Stimulated activated CD8-positive, alpha-beta memory T cell treated with anti-CD3 and anti-CD28 coated beads, Interleukin-7, amount 100 ng/mL, for 1 hour (primary cell): ENCODE data around the gene C18orf32.
"Not testable (repeated sequence)": the region's sequence is repeated elsewhere in the genome, so short reads cannot be mapped to it uniquely, and the experiment has no call there.

ENCODE experiments used
- DNase-seq, 2 donors: peaks; one replicate each; pipeline ENCODE4 v3.0.0-alpha.2; 2020; ENCODE audit warnings: low read depth in 2 of 2

The C18orf32 gene

DNA sequence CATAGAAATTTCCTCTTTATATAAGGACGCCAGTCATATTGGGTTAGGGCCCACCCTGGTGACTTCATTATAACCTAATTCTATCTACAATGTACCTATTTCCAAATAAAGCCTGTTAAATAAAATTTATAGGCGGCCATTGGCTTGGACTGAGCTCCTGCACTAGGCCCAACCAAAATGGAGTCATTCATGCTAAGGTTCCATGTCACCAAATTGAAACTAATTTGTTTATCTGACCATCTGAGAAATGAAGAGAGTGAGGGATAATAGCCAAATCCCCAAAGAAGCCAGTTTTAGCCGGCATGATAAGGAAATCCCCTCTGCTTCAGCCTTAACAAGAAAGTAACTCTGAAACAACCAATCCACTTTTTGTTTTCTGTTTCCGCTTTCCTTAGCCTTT, 19.4 kb downstream of the C18orf32 start:
- DNase-seq, result no peak

DNA sequence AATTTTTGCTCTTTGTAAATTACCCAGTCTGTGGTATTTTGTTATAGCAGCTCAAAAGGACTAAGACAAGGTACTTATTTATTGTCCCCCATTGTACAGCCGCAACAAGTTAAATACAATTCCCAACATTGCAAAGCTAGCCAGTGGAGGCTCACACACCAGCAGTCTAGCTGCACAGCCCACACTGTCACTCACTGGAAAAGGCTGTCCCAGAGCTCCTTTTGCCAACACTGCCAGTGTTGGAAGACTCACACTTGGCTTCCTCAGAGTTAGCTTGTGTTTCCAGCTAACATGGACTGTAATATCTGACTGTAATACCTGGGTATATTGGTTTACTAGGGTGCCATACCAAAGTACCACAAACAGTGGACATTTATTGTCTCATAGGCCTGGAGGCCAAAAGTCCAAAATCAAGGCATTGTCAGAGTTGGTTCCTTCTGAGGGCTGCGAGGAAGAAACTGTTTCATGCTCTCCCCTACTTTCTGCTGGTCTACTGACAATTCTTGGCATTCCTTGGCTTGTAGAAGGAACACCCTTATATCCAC, 19.9 kb downstream of the C18orf32 start:
- DNase-seq, result no peak

DNA sequence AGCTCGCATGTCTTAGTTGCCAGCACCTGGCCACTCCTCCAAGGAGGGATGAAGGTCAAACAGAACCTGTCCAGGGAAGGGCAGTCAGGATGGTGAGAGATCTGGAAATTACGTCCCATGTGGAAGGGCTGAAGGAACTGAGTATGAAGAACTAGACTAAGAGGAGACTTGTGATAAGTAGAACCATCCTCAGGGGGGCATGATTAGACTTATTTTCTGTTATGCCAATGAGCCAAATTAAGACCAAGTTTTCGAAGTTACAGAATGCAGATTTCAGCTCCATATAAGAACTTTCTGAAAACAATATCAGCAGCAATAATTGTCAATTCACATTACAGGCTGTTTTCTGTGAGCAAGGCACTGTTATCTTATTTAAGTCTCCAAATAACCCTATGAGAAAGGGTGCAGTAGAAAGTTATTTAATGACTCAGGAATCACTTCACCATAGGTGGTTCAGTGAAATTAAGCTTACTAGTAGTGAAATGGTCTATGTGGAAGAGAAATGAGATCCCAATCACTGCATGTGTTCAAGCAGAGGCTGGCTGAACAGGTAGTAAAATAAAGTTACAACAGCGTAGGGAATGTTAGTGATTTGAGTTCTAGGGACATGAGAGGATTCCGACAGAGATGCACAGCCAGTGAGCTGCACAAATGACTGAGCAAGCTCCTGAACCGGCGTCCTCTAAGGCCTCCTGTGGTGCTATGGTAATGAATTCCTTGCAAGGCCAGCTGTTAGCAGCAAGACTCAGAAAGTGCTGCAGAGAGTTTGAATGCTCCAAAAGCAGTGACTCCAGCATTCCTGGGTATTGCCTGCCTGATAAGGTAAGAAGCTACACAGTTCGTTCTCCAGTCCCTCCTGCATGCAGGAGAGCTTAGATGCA, 22.1 kb downstream of the C18orf32 start:
- DNase-seq, result no peak

DNA sequence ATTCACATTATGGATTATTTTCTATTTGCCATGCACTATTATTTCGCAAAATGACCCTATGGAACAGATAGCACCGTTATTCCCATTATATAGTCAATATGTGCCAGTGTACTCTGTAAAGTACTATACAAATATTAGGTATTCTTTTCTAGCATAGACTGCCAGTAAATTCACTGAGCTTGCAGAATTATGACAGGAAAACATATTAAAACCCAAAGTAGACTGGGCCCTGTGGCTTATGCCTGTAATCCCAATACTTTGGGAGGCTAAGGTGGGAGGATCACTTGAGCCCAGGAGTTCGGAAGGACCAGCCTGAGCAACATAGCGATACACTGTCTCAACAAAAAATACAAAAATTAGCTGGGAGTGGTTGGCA, 25.4 kb downstream of the C18orf32 start:
- no peak for DNase-seq

DNA sequence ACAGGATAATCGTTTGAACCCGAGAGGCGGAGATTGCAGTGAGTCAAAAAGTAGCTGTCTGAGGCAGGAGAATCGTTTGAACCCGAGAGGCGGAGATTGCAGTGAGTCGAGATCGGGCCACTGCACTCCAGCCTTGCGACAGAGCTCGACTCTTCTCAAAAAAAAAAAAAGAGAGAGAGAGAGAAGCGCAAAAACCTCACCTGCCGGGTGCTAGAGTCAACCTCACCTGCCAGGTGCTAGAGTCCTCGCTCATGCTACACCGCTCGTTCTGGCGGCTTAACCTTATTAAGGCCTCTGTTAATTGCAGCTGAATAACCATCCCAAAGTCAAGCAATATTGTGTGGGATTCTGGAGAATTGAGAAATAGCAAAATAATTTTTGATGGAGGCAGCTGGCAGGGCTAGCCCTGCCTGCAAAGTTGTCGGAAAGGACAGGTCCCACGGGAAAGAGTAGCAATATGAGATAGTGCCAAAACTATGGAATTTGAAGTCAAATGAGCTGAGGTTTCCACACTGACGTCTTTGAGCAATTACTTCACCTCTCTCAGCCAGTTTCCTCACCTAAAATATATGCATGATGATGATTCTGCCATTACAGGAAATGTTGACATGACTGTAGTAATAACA, 25.9 kb downstream of the C18orf32 start:
- DNase-seq, result no peak

DNA sequence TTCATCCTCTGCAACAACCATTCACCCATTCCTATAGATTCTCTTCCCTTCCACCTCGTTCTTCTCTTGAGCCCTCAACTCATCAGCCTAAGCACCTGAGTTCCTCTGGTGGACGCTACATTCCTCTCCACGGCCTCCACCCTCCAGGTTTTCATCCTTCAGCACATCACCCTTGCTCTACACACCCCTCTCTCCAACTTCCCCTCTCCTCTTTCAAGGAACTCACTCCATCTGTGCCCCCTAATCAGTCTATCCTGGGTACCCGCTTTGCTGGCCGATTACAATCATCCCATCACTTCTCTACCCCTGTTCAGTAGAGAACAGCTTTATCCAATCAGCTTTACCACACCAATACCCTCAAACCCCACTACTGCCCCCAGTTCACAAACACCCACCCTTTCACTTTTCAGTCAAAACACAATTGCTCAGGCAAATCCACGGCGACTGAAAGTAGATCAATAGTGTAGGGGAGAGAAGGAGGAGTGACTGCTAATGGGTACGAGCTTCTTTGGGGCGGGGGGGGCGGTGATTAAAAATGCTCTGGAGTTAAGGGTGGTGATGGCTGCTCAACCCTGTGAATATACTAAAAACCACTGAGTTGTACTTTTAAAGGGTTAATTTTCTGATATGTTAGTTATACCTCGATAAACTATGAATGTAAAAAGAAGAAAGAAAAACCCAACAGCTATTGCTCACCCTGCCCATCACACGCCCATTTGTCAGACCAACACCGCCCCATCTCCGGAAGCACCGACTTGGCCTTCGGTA, 27.4 kb downstream of the C18orf32 start:
- no peak for DNase-seq

DNA sequence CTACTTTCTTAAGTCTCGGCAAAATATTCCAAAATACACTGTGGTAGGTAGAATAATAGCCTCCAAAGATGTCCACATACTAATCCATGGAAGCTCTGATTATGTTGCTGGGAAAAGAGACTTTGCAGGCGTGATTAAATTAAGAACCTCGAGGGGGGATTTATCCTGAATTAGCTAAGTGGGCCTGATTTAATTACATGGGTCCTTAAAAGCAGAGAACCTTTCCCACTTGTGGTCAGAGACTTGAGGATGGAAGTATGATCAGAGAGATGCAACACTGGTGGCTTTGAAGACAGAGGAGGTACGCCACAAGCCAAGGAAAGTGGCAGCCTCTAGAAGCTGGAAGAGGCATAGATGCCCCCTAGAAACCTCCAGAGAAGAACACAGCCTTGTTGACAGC, 29.4 kb downstream of the C18orf32 start:
- DNase-seq, result no peak

DNA sequence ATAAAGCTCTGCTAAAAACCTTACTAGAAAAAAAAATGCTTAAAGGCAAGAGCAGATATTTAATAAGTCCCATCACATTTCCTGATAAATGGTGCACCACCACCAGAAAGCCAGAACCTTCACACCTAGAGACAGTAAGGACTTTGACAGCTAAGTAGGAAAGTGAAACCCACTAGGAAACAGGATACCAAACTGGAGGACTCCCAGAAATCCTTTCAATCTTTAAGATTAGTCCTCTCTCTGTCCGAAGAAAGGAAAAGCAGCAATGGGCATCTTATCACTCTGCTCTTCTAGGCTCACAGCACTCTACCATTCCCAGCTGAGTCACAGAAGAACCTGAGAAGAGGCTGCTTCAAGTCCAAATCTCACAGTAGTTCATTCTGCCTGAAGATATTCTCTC, 30.2 kb downstream of the C18orf32 start:
- no peak for DNase-seq

DNA sequence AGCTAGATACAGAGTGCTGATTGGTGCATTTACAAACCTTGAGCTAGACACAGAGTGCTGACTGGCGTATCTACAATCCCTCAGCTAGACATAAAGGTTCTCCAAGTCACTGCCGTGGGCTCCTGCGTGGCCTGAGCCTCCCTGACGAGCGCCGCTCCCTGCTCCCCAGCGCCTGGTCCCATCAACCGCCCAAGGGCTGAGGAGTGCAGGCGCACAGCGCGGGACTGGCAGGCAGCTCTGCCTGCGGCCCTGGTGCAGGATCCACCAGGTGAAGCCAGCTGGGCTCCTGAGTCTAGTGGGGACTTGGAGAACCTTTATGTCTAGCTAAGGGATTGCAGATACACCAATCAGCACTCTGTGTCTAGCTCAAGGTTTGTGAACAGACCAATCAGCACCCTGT, 34.5 kb downstream of the C18orf32 start:
- not testable (repeated sequence) for DNase-seq

DNA sequence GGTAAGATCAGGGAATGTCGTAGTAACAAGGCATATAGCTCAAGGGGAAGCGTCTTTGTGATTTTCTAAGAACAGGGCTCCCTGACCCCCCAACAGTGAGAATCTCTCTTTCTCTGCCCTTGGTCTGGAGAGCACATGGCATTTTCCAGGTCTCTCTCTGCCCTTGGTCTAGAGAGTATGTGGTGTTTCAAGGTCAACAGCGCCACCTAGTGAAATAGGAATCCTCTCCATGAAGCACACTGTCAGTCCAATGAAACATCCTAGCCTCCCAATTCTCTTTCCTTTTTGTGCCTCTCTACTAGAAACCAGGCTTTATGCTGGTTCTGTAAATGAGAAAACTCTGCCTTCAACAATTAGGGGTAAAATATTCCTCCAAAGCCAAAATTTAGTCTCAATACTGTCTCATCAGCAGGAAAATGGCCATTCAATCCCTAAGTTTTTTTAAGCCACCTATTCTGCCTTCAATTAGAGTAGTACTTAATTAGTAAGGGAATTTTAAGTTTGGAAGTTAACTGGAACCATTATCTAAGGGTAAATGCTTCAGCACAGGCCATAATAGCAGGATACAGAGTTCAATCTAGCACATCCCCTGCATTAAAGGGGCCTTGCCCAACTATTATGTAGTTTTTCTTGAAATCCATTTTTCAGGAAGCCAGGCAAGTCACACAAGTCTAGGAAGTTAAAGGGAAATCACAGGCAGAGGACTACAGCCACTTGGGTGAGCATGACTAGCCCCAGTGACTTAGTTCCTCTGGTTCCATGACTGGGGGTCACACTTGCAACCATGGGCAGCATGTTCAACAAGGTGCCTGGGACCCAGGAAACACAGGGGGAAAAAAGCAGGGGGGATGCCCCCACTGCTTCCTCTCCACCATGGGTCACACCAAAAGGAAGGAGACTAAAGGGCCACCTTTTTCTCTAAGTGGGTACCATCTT, 39.0 kb downstream of the C18orf32 start:
- DNase-seq, result no peak

DNA sequence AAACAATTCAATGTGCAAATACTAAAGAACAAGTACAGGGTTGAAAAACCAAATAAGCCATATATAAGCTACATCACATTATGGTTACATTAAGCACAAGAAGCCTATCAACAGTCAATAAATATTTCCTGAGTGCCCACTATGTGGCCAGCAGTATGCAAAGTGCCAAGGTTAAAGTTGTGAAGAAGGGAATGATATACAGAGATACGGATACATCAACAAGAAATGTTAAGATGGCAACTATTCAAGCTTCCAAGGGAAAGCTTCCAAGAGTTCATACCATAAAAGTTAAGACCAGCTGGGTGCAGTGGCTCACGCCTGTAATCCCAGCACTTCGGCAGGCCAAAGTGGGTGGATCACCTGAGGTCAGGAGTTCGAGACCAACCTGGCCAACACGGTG, 40.6 kb downstream of the C18orf32 start:
- DNase-seq, result no peak

DNA sequence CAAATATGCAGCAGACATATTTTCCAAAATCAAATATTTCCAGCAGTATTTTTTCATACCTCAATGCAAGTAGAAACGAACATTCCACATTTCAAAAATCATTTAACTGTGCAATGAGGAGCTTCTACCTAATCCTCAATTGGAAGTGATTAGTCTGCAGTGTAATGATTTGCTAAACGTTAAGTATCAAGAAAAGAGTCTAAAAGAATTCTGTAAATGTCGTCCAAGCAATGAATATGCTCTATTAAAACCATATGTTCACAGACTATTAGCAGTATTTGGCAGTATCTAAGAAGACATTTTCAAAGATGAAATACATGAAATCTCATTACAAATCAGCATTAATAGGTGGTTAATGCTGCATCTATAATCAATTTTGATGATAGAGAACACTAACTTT, 42.5 kb downstream of the C18orf32 start:
- DNase-seq, result no peak

DNA sequence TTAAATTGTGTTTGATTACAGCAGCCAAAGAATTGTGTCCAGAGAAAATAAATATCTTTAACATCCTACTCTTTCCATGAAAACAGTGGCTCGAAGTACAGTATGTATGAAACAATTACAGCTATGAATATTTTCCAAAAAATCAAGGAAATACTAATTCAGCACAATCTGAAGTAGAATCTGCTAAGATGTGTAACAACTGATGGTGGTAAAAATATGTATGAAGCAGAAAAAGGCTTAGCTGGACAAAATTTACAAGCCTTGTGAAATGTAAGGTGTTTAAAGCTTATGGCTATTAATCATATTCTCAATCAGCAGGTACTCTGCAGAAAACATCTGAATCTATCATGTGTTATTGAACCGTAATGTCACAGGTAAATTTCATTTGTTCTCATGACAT, 43.2 kb downstream of the C18orf32 start:
- DNase-seq, result no peak

DNA sequence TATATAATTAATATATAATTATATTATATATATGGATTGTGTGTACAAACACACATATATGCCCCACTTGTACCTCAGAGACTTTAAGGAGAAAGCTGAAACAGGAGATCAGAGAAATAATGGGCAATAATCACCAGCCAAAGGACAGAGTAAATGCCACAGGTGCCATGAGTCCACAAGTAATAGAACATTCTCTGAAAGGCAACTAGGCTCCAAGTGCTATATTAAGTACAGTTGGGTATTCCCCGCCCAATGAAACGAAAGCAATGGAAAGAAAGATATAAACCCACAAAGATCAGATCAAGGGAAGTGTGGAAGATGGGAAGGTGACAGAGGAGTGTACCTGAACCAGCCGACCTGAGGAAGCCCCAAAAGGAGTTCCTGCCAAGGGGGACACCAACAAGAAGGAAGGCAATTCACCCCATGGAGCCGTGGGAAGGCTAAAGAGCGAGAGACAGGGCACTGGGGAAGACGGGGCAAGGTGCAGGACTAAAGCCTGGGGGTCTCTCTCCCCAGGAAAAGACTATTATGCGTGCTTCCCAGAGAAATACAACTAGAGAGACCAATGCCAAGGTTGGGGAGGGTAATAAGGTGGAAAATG, 45.6 kb downstream of the C18orf32 start:
- DNase-seq, result no peak

DNA sequence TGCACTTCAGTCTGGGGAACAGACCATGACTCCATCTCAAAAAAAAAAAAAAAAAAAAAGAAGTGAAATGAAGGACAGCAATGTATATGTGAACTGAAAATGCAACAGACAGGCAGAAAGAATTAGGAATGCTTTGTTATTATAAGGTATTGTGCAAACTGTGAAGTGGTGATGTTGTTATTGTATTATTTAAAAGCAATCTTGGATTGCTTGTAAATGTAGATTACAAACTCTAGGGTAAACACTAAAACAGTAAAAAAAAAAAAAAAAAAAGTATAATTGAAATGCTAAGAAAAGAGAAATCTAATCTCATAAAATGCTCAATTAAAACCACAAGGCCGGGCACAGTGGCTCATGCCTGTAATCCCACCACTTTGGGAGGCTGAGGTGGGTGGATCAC, 51.9 kb downstream of the C18orf32 start:
- no peak for DNase-seq

DNA sequence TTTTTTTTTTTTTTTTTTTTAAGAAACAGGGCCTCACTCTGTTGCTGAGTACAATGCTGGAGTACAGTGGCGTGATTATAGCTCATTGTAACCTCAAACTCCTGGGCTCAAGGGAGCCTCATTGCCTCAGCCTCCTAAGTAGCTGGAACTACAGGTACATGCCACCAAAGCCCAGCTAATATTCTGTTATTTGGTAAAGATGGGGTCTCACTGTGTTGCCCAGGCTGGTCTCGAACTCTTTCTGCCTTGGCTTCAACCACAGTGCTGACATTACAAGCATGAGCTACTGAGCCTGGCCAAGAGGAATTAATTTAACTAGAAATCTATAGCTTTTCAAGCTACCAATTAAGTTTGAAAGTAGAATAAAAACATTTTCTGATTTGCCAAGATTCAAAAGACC, 54.4 kb downstream of the C18orf32 start:
- DNase-seq, result no peak

DNA sequence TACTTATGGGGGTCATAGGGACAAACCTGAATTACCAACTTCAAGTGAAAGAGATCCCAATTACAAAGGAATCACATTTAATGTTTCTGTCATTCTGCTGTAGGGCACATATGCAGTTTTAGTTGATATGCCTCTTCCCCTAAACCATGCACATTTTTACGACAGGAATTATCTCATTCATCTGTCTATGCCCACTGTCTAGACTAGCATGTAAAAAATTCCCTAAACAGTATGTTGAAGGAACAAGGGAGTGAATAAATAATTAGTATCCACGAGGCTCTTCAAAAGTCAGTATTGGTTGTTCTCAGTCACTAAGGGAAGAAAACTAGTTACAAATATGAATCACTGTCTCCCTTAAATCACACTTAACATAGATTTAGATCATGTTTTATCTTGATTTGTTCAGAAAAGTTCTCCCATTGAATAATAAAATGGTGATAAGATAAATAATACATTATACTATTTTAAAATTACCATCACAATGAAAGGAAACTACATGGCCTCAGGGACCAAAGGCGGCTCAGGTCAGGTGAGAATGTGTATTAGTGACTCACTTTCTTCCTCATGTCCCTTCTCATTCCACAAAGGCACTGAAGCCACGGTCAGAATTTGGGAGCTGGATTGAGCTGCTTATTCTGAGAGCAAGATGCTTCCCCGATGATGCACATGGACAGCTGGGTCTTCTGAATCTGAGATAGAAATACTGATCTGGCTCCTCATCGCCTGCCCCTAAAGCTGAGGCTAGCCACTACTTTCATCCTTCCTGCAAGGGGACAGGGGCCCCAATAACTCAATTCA, 55.7 kb downstream of the C18orf32 start:
- DNase-seq, result no peak
